Right ventricle myocardium superior (tissue), 1 donor: Measurements from ENCODE around the gene LAMC2. TPM values are rescaled to one million over a fixed set of nuclear protein-coding genes. Genes with fewer than 3 reads are reported as not detected.

ENCODE experiments used
- ATAC-seq: fragments of 200-7000 bp; cut with Tn5 transposase; one replicate; pipeline ENCODE4 v1.9.1; 2020; ENCODE audit warnings: mild to moderate bottlenecking; ENCODE audit not compliant: poor library complexity
- DNase-seq: peaks from one replicate; pipeline ENCODE4 v3.0.0-alpha.2; 2020
- intact Hi-C: fragments of 100-400 bp; cut with DNase I; formaldehyde crosslinking; loops from one replicate; pipeline ENCODE4 v1.11.2; 2022
- total RNA-seq: library from RNA; stranded (reverse); fragmentation: NEBNext Ultra II Directional; extraction: Animal tissue kit (Norgen Biotek cat#: 25700); gene quantifications from one replicate; pipeline ENCODE4 v1.2.1, GENCODE V29; 2021
- donor health status: DM: no; HTN: yes; CAD: no; lungs with severe emphysema.

The LAMC2 gene
- total RNA-seq, 1 donor from 2014 or later = 4.0 TPM

- intact Hi-C loops = no loop called here
- no peak for DNase-seq
- no peak for ATAC-seq
Measured at GRCh38 chr1:183291216-183291762, 105.2 kb downstream of the LAMC2 start.

GRCh38 chr1:183291802-183292514 lies 105.9 kb downstream of the LAMC2 start:
- ATAC-seq = no peak
- DNase-seq = no peak
- intact Hi-C loops = no loop called here

- ATAC-seq (no peak), DNase-seq (no peak)
- intact Hi-C loops = no loop called here
Measured at GRCh38 chr1:183293241-183293640, 107.2 kb downstream of the LAMC2 start.

- intact Hi-C loops = no loop called here
- ATAC-seq (no peak), DNase-seq (no peak)
Measured at GRCh38 chr1:183293876-183294275, 107.8 kb downstream of the LAMC2 start.

Other genes with a start within 250 kb of the LAMC2 start
- gene SHCBP1L, start 233.1 kb upstream of the LAMC2 start, total RNA-seq = not detected
- gene LAMC1, start 162.8 kb upstream of the LAMC2 start, total RNA-seq = 87.5 TPM
- 2.1 TPM for gene NMNAT2, start 232.1 kb downstream of the LAMC2 start, total RNA-seq